Mesenchymal stem cell (in vitro differentiated cells and primary cell): ENCODE measurements around the gene IMPA2.

Experiments used
- DNase-seq: peaks from one replicate; pipeline ENCODE4 v3.0.0-alpha.2; 2013
- H2AFZ ChIP-seq: one replicate; pipeline ENCODE4 v1.6.1; 2013; ENCODE audit warnings: low read depth, mild to moderate bottlenecking, control low read depth, inconsistent platforms, low read length, moderate library complexity
- H2AK5ac ChIP-seq: 2 replicates; pipeline ENCODE4 v1.6.1; 2013; ENCODE audit warnings: low read length, moderate library complexity, mild to moderate bottlenecking, inconsistent platforms; ENCODE audit not compliant: severe bottlenecking
- H2BK120ac ChIP-seq: one replicate; pipeline ENCODE4 v1.6.1; 2013; ENCODE audit warnings: low read depth, mild to moderate bottlenecking, inconsistent platforms, low read length, moderate library complexity
- H2BK12ac ChIP-seq, 2 experiments: one replicate each; pipeline ENCODE4 v1.6.1; 2013; ENCODE audit warnings: inconsistent platforms in 2 of 2, low read length in 2 of 2, mild to moderate bottlenecking in 2 of 2, moderate library complexity in 2 of 2, control low read depth in 1 of 2
- H2BK15ac ChIP-seq: one replicate; pipeline ENCODE4 v1.6.1; 2013; ENCODE audit warnings: mild to moderate bottlenecking, low read depth, inconsistent platforms; ENCODE audit not compliant: poor library complexity, severe bottlenecking
- H2BK5ac ChIP-seq: 2 replicates; pipeline ENCODE4 v1.6.1; 2013; ENCODE audit warnings: low read depth, mild to moderate bottlenecking, low read length, control low read depth, inconsistent platforms; ENCODE audit not compliant: poor library complexity, severe bottlenecking
- H3K14ac ChIP-seq, 2 experiments: one replicate each; pipeline ENCODE4 v1.6.1; 2013; ENCODE audit warnings: inconsistent platforms in 2 of 2, low read length in 2 of 2, control low read depth in 1 of 2, mild to moderate bottlenecking in 1 of 2, moderate library complexity in 1 of 2
- H3K18ac ChIP-seq, 2 experiments: one replicate each; pipeline ENCODE4 v1.6.1; 2013; ENCODE audit warnings: inconsistent platforms in 2 of 2, low read length in 2 of 2, control low read depth in 1 of 2, low read depth in 1 of 2, mild to moderate bottlenecking in 1 of 2
- H3K23ac ChIP-seq, 2 experiments: one replicate each; pipeline ENCODE4 v1.6.1; 2013; ENCODE audit warnings: inconsistent platforms in 2 of 2, low read length in 2 of 2, mild to moderate bottlenecking in 2 of 2, moderate library complexity in 2 of 2, control low read depth in 1 of 2
- H3K27ac ChIP-seq: 2 replicates; pipeline ENCODE4 v1.5.1; 2013; ENCODE audit warnings: mild to moderate bottlenecking, moderate library complexity, low read length, control low read depth, inconsistent platforms; ENCODE audit not compliant: poor library complexity, severe bottlenecking
- H3K27me3 ChIP-seq, 2 experiments: 2 replicates each; pipeline versions ENCODE4 v1.6.1 to v1.7.0; 2013; ENCODE audit warnings: low read length in 2 of 2, mild to moderate bottlenecking in 2 of 2, moderate library complexity in 2 of 2, control low read depth in 1 of 2, inconsistent platforms in 1 of 2; ENCODE audit not compliant: control insufficient read depth in 1 of 2, insufficient read depth in 1 of 2
- H3K36me3 ChIP-seq, 2 experiments: 2 replicates each; pipeline versions ENCODE4 v1.6.1 to v1.7.0; 2013; ENCODE audit warnings: low read length in 2 of 2, control low read depth in 1 of 2, inconsistent platforms in 1 of 2, low read depth in 1 of 2, mild to moderate bottlenecking in 1 of 2; ENCODE audit not compliant: insufficient read depth in 2 of 2, control insufficient read depth in 1 of 2
- H3K4ac ChIP-seq, 2 experiments: one replicate each; pipeline ENCODE4 v1.6.1; 2013; ENCODE audit warnings: inconsistent platforms in 2 of 2, low read length in 2 of 2, mild to moderate bottlenecking in 2 of 2, moderate library complexity in 2 of 2, control low read depth in 1 of 2, low read depth in 1 of 2
- H3K4me1 ChIP-seq: 2 replicates; pipeline ENCODE4 v1.6.1; 2013; ENCODE audit warnings: low read depth, low read length, control low read depth; ENCODE audit not compliant: control insufficient read depth, insufficient read depth
- H3K4me2 ChIP-seq: 2 replicates; pipeline ENCODE4 v1.6.1; 2013; ENCODE audit warnings: low read length, mild to moderate bottlenecking, inconsistent platforms; ENCODE audit not compliant: poor library complexity, severe bottlenecking
- H3K4me3 ChIP-seq, 2 experiments: 2 replicates each; pipeline versions ENCODE4 v1.5.1 to v1.7.0; 2013; ENCODE audit warnings: low read length in 2 of 2, mild to moderate bottlenecking in 2 of 2, control low read depth in 1 of 2, low read depth in 1 of 2; ENCODE audit not compliant: insufficient read depth in 1 of 2
- H3K79me1 ChIP-seq: replicated peaks from 2 replicates; pipeline ENCODE4 v1.6.1; 2013; ENCODE audit warnings: mild to moderate bottlenecking, control low read depth, low read length, inconsistent platforms; ENCODE audit not compliant: poor library complexity, severe bottlenecking
- H3K9ac ChIP-seq: 2 replicates; pipeline ENCODE4 v1.7.0; 2013; ENCODE audit warnings: mild to moderate bottlenecking, low read length, moderate library complexity
- H3K9me3 ChIP-seq: 2 replicates; pipeline ENCODE4 v1.7.0; 2013; ENCODE audit warnings: mild to moderate bottlenecking, low read length; ENCODE audit not compliant: control insufficient read depth
- H4K8ac ChIP-seq: one replicate; pipeline ENCODE4 v1.6.1; 2013; ENCODE audit warnings: inconsistent platforms, mild to moderate bottlenecking, low read length, moderate library complexity
- H4K91ac ChIP-seq: one replicate; pipeline ENCODE4 v1.6.1; 2013; ENCODE audit warnings: mild to moderate bottlenecking, low read length, inconsistent platforms
- WGBS: methylation state at CpG from one replicate; pipeline ENCODE4 v1.1.7; 2013; ENCODE audit warnings: mixed read lengths; 5-methylcytosine and 5-hydroxymethylcytosine counted together

IMPA2 gene

GRCh38 chr18:12064086-12064763, 82.9 kb downstream of the IMPA2 start:
- no peaks in the 10 kb centered on the region for H3K79me1 ChIP-seq
- H2BK120ac ChIP-seq = no peak overlapping the region
- peak overlapping the region; percentile 8 for H4K91ac ChIP-seq
- no peak overlapping the region for H3K4me2 ChIP-seq
- H3K27me3 ChIP-seq = peaks cover 0 to 7% of the 10 kb centered on the region in 2 experiments
- peak overlapping the region in 1 of 2 experiments; percentile 88 for H3K14ac ChIP-seq
- H2AK5ac ChIP-seq = no peak overlapping the region
- no peak overlapping the region for H4K8ac ChIP-seq
- peak overlapping the region in 1 of 2 experiments; percentile 34 for H3K23ac ChIP-seq
- 75% methylated on average over 5 of the region's 7 CpGs for WGBS
- H3K9ac ChIP-seq = no peak overlapping the region
- H2BK15ac ChIP-seq = no peak overlapping the region
- H3K4me3 ChIP-seq = no peak overlapping the region
- peak overlapping the region in 1 of 2 experiments; percentile 42 for H3K18ac ChIP-seq
- H3K27ac ChIP-seq = no peak overlapping the region
- no peak overlapping the region for H3K4ac ChIP-seq
- H2AFZ ChIP-seq = no peak overlapping the region
- H2BK12ac ChIP-seq = no peak overlapping the region
- H3K36me3 ChIP-seq = no peaks in the 10 kb centered on the region
- no peaks in the 10 kb centered on the region for H3K9me3 ChIP-seq
- peaks cover 8% of the 10 kb centered on the region for H3K4me1 ChIP-seq
- no peak overlapping the region for H2BK5ac ChIP-seq
- no peak for DNase-seq

GRCh38 chr18:12065397-12065796, 84.1 kb downstream of the IMPA2 start:
- no peak overlapping the region for H3K27ac ChIP-seq
- H3K4me3 ChIP-seq = no peak overlapping the region
- H2AFZ ChIP-seq = no peak overlapping the region
- no peak overlapping the region for H3K9ac ChIP-seq
- no peak overlapping the region for H3K18ac ChIP-seq
- no peak overlapping the region for H3K23ac ChIP-seq
- H2BK120ac ChIP-seq = no peak overlapping the region
- no peak overlapping the region for H3K4ac ChIP-seq
- H4K91ac ChIP-seq = no peak overlapping the region
- no peak overlapping the region for H3K4me2 ChIP-seq
- H3K4me1 ChIP-seq = peaks cover 2% of the 10 kb centered on the region
- DNase-seq = no peak
- H3K27me3 ChIP-seq = peaks cover 0 to 4% of the 10 kb centered on the region in 2 experiments
- 69% methylated on average over 5 of the region's 5 CpGs for WGBS
- no peaks in the 10 kb centered on the region for H3K9me3 ChIP-seq
- H2BK12ac ChIP-seq = no peak overlapping the region
- no peaks in the 10 kb centered on the region for H3K36me3 ChIP-seq
- no peak overlapping the region for H4K8ac ChIP-seq
- no peaks in the 10 kb centered on the region for H3K79me1 ChIP-seq
- H2BK15ac ChIP-seq = no peak overlapping the region
- H3K14ac ChIP-seq = no peak overlapping the region
- H2AK5ac ChIP-seq = no peak overlapping the region
- H2BK5ac ChIP-seq = no peak overlapping the region

GRCh38 chr18:12066910-12067511, 85.7 kb downstream of the IMPA2 start:
- 98% methylated on average over 42 of the region's 47 CpGs for WGBS
- H3K36me3 ChIP-seq = no peaks in the 10 kb centered on the region
- no peak overlapping the region for H4K91ac ChIP-seq
- H2BK12ac ChIP-seq = no peak overlapping the region
- H2AK5ac ChIP-seq = no peak overlapping the region
- no peak overlapping the region for H3K4me3 ChIP-seq
- H3K79me1 ChIP-seq = no peaks in the 10 kb centered on the region
- no peak overlapping the region for H3K27ac ChIP-seq
- no peak overlapping the region for H2BK5ac ChIP-seq
- H3K23ac ChIP-seq = no peak overlapping the region
- DNase-seq = no peak
- H3K9ac ChIP-seq = no peak overlapping the region
- no peaks in the 10 kb centered on the region for H3K4me1 ChIP-seq
- no peak overlapping the region for H4K8ac ChIP-seq
- H2BK15ac ChIP-seq = no peak overlapping the region
- no peak overlapping the region for H2AFZ ChIP-seq
- no peak overlapping the region for H3K18ac ChIP-seq
- no peak overlapping the region for H2BK120ac ChIP-seq
- H3K4ac ChIP-seq = no peak overlapping the region
- peaks cover 0 to 4% of the 10 kb centered on the region in 2 experiments for H3K27me3 ChIP-seq
- no peak overlapping the region for H3K14ac ChIP-seq
- no peak overlapping the region for H3K4me2 ChIP-seq
- no peaks in the 10 kb centered on the region for H3K9me3 ChIP-seq

- Histone ChIP-seq H3K27ac (no peak overlapping the region), H3K4me1 (no peaks in the 10 kb centered on the region), H3K4me2 (no peak overlapping the region), H2BK15ac (no peak overlapping the region), H2BK5ac (no peak overlapping the region), H3K4ac (no peak overlapping the region), H2BK12ac (no peak overlapping the region), H3K4me3 (no peak overlapping the region), H3K79me1 (no peaks in the 10 kb centered on the region), H4K91ac (peak overlapping the region; percentile 27), H2AK5ac (no peak overlapping the region), H2AFZ (no peak overlapping the region), H3K18ac (no peak overlapping the region), H3K23ac (no peak overlapping the region), H3K14ac (no peak overlapping the region), H4K8ac (no peak overlapping the region), H2BK120ac (no peak overlapping the region), H3K9me3 (no peaks in the 10 kb centered on the region), H3K27me3 (peaks cover 0 to 4% of the 10 kb centered on the region in 2 experiments), H3K9ac (no peak overlapping the region), H3K36me3 (no peaks in the 10 kb centered on the region)
- 97% methylated on average over 25 of the region's 26 CpGs for WGBS
- DNase-seq = no peak
Observed at GRCh38 chr18:12067671-12068070, 86.4 kb downstream of the IMPA2 start.
